RWPE2 (cell line): ENCODE data around the gene RAB23.

Source experiments
- ATAC-seq: fragments of 200-7000 bp; cut with Tn5 transposase; 3 replicates; pipeline ENCODE4 v1.9.1; 2021; ENCODE audit warnings: low read depth
- DNase-seq: peaks from one replicate; pipeline ENCODE4 v3.0.0-alpha.2; 2020; ENCODE audit warnings: low spot score
- H3K27ac ChIP-seq: fragments of 450-650 bp; 2 replicates; pipeline ENCODE4 v1.5.1; 2017; ENCODE audit warnings: mild to moderate bottlenecking; ENCODE audit not compliant: poor library complexity, severe bottlenecking
- H3K27me3 ChIP-seq: fragments of 250-450 bp; sonication (Bioruptor Pico); 2 replicates; pipeline ENCODE4 v1.5.1; 2021; ENCODE audit warnings: mild to moderate bottlenecking, moderate library complexity; ENCODE audit not compliant: insufficient read depth, poor library complexity, severe bottlenecking
- H3K36me3 ChIP-seq: fragments of 250-450 bp; sonication (Bioruptor Pico); 2 replicates; pipeline ENCODE4 v1.5.1; 2020; ENCODE audit warnings: low read depth, mild to moderate bottlenecking, moderate library complexity
- H3K4me1 ChIP-seq: fragments of 250-450 bp; sonication (Bioruptor Pico); 2 replicates; pipeline ENCODE4 v1.5.1; 2021; ENCODE audit warnings: mild to moderate bottlenecking, moderate library complexity; ENCODE audit not compliant: insufficient read depth, poor library complexity, severe bottlenecking
- H3K4me3 ChIP-seq: fragments of 250-450 bp; sonication (Bioruptor Pico); 2 replicates; pipeline ENCODE4 v1.5.1; 2021; ENCODE audit warnings: mild to moderate bottlenecking, moderate library complexity; ENCODE audit not compliant: severe bottlenecking
- H3K9me3 ChIP-seq: fragments of 250-450 bp; sonication (Bioruptor Pico); 2 replicates; pipeline ENCODE4 v1.5.1; 2021; ENCODE audit warnings: mild to moderate bottlenecking, moderate library complexity; ENCODE audit not compliant: severe bottlenecking
- TF ChIP-seq, protein P1 (sequence below): fragments of 450-650 bp; IDR thresholded peaks from one replicate; pipeline ENCODE4 v1.5.1; 2017; ENCODE audit warnings: mild to moderate bottlenecking, moderate library complexity; ENCODE audit not compliant: poor library complexity, severe bottlenecking

RAB23 gene

DNA sequence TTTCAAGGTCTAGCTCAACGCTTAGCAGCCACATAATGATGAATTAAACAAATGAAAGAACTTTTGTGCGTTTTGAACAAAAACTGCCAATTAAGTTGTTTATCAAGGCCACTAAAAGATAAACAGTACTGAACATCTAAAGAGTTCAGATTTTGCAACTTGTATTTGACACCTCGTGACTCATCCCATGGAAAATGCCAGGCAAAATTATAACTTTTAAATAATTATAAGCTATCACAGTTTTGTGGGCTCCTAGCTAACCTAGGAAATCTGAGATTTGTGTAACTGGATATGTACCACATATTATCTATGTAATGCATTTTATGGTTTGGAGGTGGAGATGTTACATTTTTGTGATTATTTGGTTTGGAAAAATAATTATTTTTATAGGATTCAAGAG lies 59.6 kb downstream of the RAB23 start:
- TF ChIP-seq, protein P1, sequence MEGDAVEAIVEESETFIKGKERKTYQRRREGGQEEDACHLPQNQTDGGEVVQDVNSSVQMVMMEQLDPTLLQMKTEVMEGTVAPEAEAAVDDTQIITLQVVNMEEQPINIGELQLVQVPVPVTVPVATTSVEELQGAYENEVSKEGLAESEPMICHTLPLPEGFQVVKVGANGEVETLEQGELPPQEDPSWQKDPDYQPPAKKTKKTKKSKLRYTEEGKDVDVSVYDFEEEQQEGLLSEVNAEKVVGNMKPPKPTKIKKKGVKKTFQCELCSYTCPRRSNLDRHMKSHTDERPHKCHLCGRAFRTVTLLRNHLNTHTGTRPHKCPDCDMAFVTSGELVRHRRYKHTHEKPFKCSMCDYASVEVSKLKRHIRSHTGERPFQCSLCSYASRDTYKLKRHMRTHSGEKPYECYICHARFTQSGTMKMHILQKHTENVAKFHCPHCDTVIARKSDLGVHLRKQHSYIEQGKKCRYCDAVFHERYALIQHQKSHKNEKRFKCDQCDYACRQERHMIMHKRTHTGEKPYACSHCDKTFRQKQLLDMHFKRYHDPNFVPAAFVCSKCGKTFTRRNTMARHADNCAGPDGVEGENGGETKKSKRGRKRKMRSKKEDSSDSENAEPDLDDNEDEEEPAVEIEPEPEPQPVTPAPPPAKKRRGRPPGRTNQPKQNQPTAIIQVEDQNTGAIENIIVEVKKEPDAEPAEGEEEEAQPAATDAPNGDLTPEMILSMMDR, result no peak
- peaks cover 6% of the 10 kb centered on the region for H3K9me3 ChIP-seq
- H3K27ac ChIP-seq, result no peak overlapping the region
- H3K4me1 ChIP-seq, result peaks cover 17% of the 10 kb centered on the region
- H3K36me3 ChIP-seq, result peaks cover 54% of the 10 kb centered on the region
- DNase-seq, result no peak
- no peaks in the 10 kb centered on the region for H3K27me3 ChIP-seq
- no peak overlapping the region for H3K4me3 ChIP-seq
- ATAC-seq, result no peak

DNA sequence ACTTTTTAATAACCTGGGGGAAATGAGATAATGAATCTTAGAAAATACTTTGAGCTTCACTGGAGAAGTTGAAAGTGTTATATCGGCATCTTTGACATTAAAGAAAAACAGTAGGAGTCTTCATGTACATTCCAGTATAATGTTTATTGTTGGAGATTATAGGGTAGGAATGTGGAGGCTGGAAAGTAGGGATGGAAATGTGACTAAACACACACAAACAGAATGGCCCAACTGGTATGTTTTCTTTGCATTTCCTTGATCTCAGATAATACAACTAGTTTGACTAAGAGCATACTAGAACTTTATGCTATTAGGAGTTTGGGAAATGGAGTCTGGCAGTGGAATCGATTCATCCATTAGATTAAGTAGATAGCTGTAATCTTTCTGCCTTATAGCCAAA lies 60.1 kb downstream of the RAB23 start:
- peaks cover 6% of the 10 kb centered on the region for H3K9me3 ChIP-seq
- no peak for DNase-seq
- ATAC-seq, result no peak
- no peak overlapping the region for H3K4me3 ChIP-seq
- no peaks in the 10 kb centered on the region for H3K27me3 ChIP-seq
- peaks cover 54% of the 10 kb centered on the region for H3K36me3 ChIP-seq
- TF ChIP-seq, protein P1, result no peak
- H3K4me1 ChIP-seq, result peaks cover 17% of the 10 kb centered on the region
- no peak overlapping the region for H3K27ac ChIP-seq

GRCh38 chr6:57159127-57159526 lies 63.0 kb downstream of the RAB23 start:
- H3K4me3 ChIP-seq, result no peak overlapping the region
- no peak overlapping the region for H3K27ac ChIP-seq
- H3K27me3 ChIP-seq, result no peaks in the 10 kb centered on the region
- H3K36me3 ChIP-seq, result peaks cover 48% of the 10 kb centered on the region
- DNase-seq, result no peak
- peaks cover 17% of the 10 kb centered on the region for H3K4me1 ChIP-seq
- no peaks in the 10 kb centered on the region for H3K9me3 ChIP-seq
- TF ChIP-seq, protein P1, result no peak
- ATAC-seq, result peak; percentile 56; the same call in 1 of the 3 replicates

DNA sequence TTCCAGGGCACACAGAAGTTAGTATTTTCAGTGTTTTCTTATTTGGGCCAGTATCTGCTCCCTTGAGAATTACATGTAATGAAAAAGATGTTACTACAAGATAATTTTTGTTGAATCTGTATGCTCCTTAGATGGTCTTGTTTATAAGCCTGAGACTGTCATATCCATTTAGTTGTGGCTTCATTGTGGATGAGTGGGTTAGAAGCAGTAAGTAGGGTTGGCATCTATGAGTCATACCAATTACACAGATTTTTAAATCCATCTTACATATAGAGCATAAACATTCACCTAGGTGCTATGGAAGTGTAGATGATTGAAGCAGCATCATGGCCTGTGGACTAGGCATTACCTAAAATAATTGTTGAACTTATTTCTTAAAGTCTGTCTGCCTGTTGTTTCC lies 63.4 kb downstream of the RAB23 start:
- H3K9me3 ChIP-seq, result no peaks in the 10 kb centered on the region
- H3K4me3 ChIP-seq, result no peak overlapping the region
- no peaks in the 10 kb centered on the region for H3K27me3 ChIP-seq
- DNase-seq, result no peak
- H3K4me1 ChIP-seq, result peaks cover 17% of the 10 kb centered on the region
- H3K36me3 ChIP-seq, result peaks cover 48% of the 10 kb centered on the region
- ATAC-seq, result peak; percentile 79
- no peak overlapping the region for H3K27ac ChIP-seq
- TF ChIP-seq, protein P1, result no peak

DNA sequence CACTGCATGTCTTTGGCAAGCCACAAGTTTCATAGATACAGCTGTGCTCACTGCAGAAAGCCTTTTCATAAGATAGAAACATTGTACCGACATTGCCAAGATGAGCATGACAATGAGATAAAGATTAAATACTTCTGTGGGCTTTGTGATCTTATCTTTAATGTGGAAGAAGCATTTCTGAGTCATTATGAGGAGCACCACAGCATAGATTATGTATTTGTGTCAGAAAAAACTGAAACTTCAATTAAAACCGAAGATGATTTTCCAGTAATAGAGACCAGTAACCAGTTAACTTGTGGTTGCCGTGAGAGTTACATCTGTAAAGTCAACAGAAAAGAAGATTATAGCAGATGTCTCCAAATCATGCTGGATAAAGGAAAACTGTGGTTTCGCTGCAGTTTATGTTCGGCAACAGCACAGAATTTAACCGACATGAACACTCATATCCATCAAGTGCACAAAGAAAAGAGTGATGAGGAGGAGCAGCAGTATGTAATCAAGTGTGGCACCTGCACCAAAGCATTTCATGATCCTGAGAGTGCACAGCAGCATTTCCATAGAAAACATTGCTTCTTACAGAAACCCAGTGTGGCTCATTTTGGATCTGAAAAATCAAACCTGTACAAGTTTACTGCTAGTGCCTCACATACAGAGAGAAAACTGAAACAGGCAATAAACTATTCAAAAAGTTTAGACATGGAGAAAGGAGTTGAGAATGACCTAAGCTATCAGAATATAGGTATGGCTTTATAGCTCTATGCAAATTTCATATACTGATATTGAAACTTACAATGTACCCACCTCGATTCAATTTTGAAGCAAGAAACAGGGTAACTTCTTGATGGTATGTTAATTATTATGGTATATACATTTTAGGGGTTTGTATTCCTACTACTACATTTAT lies 73.9 kb downstream of the RAB23 start:
- no peaks in the 10 kb centered on the region for H3K27me3 ChIP-seq
- no peaks in the 10 kb centered on the region for H3K9me3 ChIP-seq
- ATAC-seq, result no peak
- H3K4me1 ChIP-seq, result no peaks in the 10 kb centered on the region
- no peak overlapping the region for H3K27ac ChIP-seq
- H3K36me3 ChIP-seq, result peaks cover 83% of the 10 kb centered on the region
- TF ChIP-seq, protein P1, result no peak
- no peak overlapping the region for H3K4me3 ChIP-seq
- DNase-seq, result no peak
